K562 (cell line): ENCODE measurements around the gene MEIKIN. TPM values are rescaled to one million over a fixed set of nuclear protein-coding genes. Genes with fewer than 3 reads are reported as not detected.
A peak's percentile ranks its signal among the peaks of the same experiment; 100 is the strongest.

Experiments used
- AFF4 ChIP-seq: sonication (generic); formaldehyde crosslinking; IDR thresholded peaks from 2 replicates; pipeline ENCODE4 v1.8.0; 2023; ENCODE audit warnings: mild to moderate bottlenecking, missing genetic modification reagents
- ARHGAP35 ChIP-seq: fragments of 450-650 bp; IDR thresholded peaks from 2 replicates; pipeline ENCODE4 v1.6.1; 2018; ENCODE audit not compliant: partially characterized antibody
- BHLHE40 ChIP-seq: IDR thresholded peaks from 2 replicates; pipeline ENCODE4 v1.6.1; 2011; ENCODE audit warnings: low read length, improper control_type of control experiment
- DACH1 ChIP-seq: fragments of 450-650 bp; IDR thresholded peaks from 2 replicates; pipeline ENCODE4 v1.6.1; 2018; ENCODE audit not compliant: partially characterized antibody
- ETV6 ChIP-seq, 3 experiments: fragments of 150-350 bp in 1 of 3; sonication (generic) in 1 of 3; formaldehyde crosslinking in 1 of 3; IDR thresholded peaks; 2 replicates each; pipeline versions ENCODE4 v1.6.1 to v1.8.0; 2014 to 2022; ENCODE audit warnings: borderline replicate concordance in 2 of 3, low read depth in 2 of 3, antibody characterized with exemption in 1 of 3, low read length in 1 of 3, mild to moderate bottlenecking in 1 of 3, missing genetic modification reagents in 1 of 3
- HNRNPL ChIP-seq: fragments of 200-400 bp; formaldehyde crosslinking; IDR thresholded peaks from 2 replicates; pipeline ENCODE4 v1.6.1; 2017; ENCODE audit warnings: low read depth, mild to moderate bottlenecking, low read length
- MBD1 ChIP-seq: fragments of 250-450 bp; sonication (Bioruptor Pico); IDR thresholded peaks from 2 replicates; pipeline ENCODE4 v1.8.0; 2022; ENCODE audit warnings: inconsistent platforms
- POU5F1 ChIP-seq: fragments of 150-350 bp; IDR thresholded peaks from 2 replicates; pipeline ENCODE4 v1.6.1; 2014; ENCODE audit warnings: borderline replicate concordance, low read length, low read depth, mild to moderate bottlenecking; ENCODE audit not compliant: partially characterized antibody
- SNAPC5 ChIP-seq: fragments of 250-450 bp; sonication (Bioruptor Pico); IDR thresholded peaks from 2 replicates; pipeline ENCODE4 v1.8.0; 2021; ENCODE audit warnings: moderate library complexity, mild to moderate bottlenecking, inconsistent platforms
- SNIP1 ChIP-seq: fragments of 450-650 bp; IDR thresholded peaks from 2 replicates; pipeline ENCODE4 v1.7.1; 2017; ENCODE audit warnings: low read depth, mild to moderate bottlenecking
- ZFP36 ChIP-seq: fragments of 150-350 bp; IDR thresholded peaks from 2 replicates; pipeline ENCODE4 v1.6.1; 2018; ENCODE audit warnings: low read length, low read depth; ENCODE audit not compliant: partially characterized antibody
- ZNF347 ChIP-seq: fragments of 450-650 bp; formaldehyde crosslinking; IDR thresholded peaks from 2 replicates; pipeline ENCODE4 v1.4.0; 2020; ENCODE audit warnings: low read depth, mild to moderate bottlenecking, moderate library complexity
- ZNF431 ChIP-seq: sonication (generic); formaldehyde crosslinking; IDR thresholded peaks from 2 replicates; pipeline ENCODE4 v1.8.0; 2022; ENCODE audit warnings: mild to moderate bottlenecking, missing genetic modification reagents
- polyA plus RNA-seq, 8 experiments: library from polyadenylated mRNA; depleted of rRNA in 4 of 8; stranded (reverse) in 5 of 8; unstranded in 3 of 8; fragments of >200 nt; fragmentation: Nextera tagmentation in 2 of 8; fragmentation: Illumina TruSeq in 1 of 8; extraction: Ambion mirVana in 2 of 8; extraction: Trizol in 1 of 8; gene quantifications; 2 replicates each; pipeline versions ENCODE4 v1.2.1 to v1.2.3, GENCODE V29; 2011 to 2014; ENCODE audit warnings: inconsistent platforms in 1 of 8, missing spikeins in 1 of 8
- total RNA-seq, 7 experiments: library from RNA; depleted of rRNA in 6 of 7; stranded (reverse); fragments of >200 nt in 6 of 7; fragmentation: Illumina TruSeq in 2 of 7; extraction: Trizol in 2 of 7; gene quantifications; 2 replicates each; pipeline versions ENCODE4 v1.2.1 to v1.2.3, GENCODE V29; 2011 to 2021; ENCODE audit warnings: low replicate concordance in 1 of 7
- TF ChIP-seq, protein P1 (sequence below): fragments of 450-650 bp; IDR thresholded peaks from 2 replicates; pipeline ENCODE4 v1.6.1; 2017; ENCODE audit warnings: mild to moderate bottlenecking, moderate library complexity
- TF ChIP-seq, protein P2 (sequence below): fragments of 250-450 bp; sonication (Bioruptor Pico); IDR thresholded peaks from 2 replicates; pipeline ENCODE4 v1.5.0; 2021; ENCODE audit warnings: mild to moderate bottlenecking, moderate library complexity

Gene MEIKIN
- total and polyA plus RNA-seq, 9 of the 15 experiments (the other 6 are each of a cell fraction or from before 2014, with no cell fraction given): 0.18 TPM; not detected in 8

GRCh38 chr5:131796793-131797693, 148.4 kb downstream of the MEIKIN start, which contains the start of gene FNIP1 (continued):
- TF ChIP-seq AFF4 (CRISPR knock-in tag): peak; percentile 82
- TF ChIP-seq ZNF431 (CRISPR knock-in tag): peak; percentile 96
- TF ChIP-seq, protein P1, sequence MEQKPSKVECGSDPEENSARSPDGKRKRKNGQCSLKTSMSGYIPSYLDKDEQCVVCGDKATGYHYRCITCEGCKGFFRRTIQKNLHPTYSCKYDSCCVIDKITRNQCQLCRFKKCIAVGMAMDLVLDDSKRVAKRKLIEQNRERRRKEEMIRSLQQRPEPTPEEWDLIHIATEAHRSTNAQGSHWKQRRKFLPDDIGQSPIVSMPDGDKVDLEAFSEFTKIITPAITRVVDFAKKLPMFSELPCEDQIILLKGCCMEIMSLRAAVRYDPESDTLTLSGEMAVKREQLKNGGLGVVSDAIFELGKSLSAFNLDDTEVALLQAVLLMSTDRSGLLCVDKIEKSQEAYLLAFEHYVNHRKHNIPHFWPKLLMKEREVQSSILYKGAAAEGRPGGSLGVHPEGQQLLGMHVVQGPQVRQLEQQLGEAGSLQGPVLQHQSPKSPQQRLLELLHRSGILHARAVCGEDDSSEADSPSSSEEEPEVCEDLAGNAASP: no peak
- TF ChIP-seq SNAPC5 (CRISPR knock-in tag): no peak
- TF ChIP-seq SNIP1: peak; percentile 87
- TF ChIP-seq ARHGAP35: no peak
- no peak for TF ChIP-seq ZFP36
- TF ChIP-seq, protein P2, sequence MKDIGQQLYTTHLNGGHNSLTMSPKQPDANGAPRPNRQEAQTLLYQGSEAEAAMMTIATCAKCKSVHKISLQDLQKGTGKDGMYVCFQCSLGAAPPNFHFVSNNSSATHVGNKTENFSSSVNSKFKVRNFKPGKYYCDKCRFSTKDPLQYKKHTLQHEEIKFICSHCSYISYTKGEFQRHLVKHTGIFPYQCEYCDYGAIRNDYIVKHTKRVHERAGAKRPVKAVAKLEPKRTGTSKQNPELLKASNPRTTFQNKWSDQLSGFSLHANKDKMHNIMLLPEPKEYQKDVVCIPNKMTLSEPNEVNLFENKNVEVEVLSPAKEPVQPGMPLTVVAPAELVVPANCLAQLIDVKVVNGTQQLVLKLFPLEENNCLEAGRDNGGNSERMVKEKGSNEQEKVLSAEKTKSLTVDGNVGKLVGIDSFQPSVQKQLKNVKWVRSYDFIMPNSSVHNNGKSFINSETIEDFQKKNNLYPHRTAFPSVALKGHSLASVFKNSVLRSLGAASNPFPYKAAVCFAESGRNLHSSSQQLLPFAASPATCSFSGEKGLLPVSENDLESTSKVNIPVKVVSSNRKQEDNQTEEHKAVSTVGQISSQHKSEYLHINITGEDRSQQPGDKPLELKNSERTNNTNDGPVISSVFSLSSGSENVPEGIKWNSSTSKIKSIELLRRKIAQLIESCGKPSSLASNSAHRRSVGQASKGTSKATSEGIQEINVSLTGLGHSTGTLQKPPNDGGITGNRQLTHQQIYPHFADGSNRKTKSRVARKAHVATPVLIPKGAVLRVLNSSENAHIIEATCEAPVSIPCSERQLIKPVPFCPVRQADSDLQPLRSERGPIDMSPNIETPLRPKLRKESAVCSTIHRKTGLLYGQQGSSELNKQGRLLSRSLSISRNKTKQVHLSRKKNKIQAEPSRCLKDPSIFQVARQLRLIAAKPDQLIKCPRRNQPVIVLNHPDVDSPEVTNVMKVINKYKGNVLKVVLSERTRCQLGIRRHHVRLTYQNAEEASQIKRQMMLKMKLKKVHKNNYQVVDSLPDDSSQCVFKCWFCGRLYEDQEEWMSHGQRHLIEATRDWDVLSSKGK (CRISPR knock-in tag): no peak
- TF ChIP-seq DACH1: no peak
- no peak for TF ChIP-seq POU5F1
- TF ChIP-seq ZNF347: no peak
- TF ChIP-seq HNRNPL: no peak
- no peak for TF ChIP-seq MBD1 (CRISPR knock-in tag)
- TF ChIP-seq BHLHE40: peak; percentile 98
- TF ChIP-seq ETV6 (IDR thresholded peaks at IDR 0.05; ENCODE audit: borderline replicate concordance in 1 of 2, low read depth in 2 of 2, low read length in 1 of 2): no peak
- peak; percentile 95 for TF ChIP-seq ETV6 (CRISPR knock-in tag; IDR thresholded peaks at IDR 0.05; ENCODE audit: borderline replicate concordance)
